Measurements from ENCODE around the gene AKAP8L. TPM values are rescaled to one million over a fixed set of nuclear protein-coding genes. Genes with fewer than 3 reads are reported as not detected.

AKAP8L gene
- total RNA-seq, 2 donors from 2014 or later, result 190 to 237 TPM

DNA sequence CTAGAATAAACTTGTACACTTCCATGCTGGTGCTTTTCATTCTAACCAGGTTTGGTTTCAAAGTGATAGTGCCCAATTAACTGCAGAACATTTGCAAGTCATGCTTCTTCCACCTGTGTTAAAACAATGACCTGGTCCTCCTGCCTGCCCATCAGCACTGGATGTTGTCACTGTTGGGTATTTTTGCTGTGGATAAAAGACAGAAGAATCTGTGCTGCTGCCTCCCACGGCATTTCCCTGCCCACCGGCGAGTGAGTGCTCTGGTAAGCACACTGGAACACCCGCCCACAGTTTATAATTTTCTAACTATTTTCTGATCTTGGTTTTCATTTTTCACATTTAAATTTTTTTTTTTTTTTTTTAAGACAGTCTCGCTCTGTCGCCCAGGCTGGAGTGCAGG, 36.9 kb downstream of the AKAP8L start:
- Mint-ChIP-seq H3K4me3 (no peak overlapping the region), H3K9me3 (no peaks in the 10 kb centered on the region), H3K27ac (peak overlapping the region; percentile 72), H3K36me3 (ENCODE audit: low read depth) (peaks cover 33% of the 10 kb centered on the region), H3K4me1 (peaks cover 24% of the 10 kb centered on the region), H3K27me3 (ENCODE audit: insufficient read depth) (no peaks in the 10 kb centered on the region)
- 88% methylated on average over 6 of the region's 6 CpGs; no CpG with 5 or more reads in 1 of the 2 experiments for WGBS, 2 experiments (ENCODE audit: insufficient coverage in 1 of 2, insufficient read length in 1 of 2)
- H3K27me3 ChIP-seq (ENCODE audit: control insufficient read depth, insufficient read depth, low read length, poor library complexity, severe bottlenecking), result no peaks in the 10 kb centered on the region
- TF ChIP-seq, protein P1, sequence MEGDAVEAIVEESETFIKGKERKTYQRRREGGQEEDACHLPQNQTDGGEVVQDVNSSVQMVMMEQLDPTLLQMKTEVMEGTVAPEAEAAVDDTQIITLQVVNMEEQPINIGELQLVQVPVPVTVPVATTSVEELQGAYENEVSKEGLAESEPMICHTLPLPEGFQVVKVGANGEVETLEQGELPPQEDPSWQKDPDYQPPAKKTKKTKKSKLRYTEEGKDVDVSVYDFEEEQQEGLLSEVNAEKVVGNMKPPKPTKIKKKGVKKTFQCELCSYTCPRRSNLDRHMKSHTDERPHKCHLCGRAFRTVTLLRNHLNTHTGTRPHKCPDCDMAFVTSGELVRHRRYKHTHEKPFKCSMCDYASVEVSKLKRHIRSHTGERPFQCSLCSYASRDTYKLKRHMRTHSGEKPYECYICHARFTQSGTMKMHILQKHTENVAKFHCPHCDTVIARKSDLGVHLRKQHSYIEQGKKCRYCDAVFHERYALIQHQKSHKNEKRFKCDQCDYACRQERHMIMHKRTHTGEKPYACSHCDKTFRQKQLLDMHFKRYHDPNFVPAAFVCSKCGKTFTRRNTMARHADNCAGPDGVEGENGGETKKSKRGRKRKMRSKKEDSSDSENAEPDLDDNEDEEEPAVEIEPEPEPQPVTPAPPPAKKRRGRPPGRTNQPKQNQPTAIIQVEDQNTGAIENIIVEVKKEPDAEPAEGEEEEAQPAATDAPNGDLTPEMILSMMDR (conservative IDR thresholded peaks at IDR 0.05), result no peak
- H3K4me3 ChIP-seq (ENCODE audit: low read length), result no peak overlapping the region
- H3K36me3 ChIP-seq (ENCODE audit: control insufficient read depth, insufficient read depth, low read length), result peaks cover 31% of the 10 kb centered on the region
- no peak overlapping the region for H3K27ac ChIP-seq (ENCODE audit: low read depth, low read length)
- H3K4me1 ChIP-seq (ENCODE audit: control insufficient read depth, insufficient read depth, low read length), result no peaks in the 10 kb centered on the region
- no peak for DNase-seq
- H3K9ac ChIP-seq (ENCODE audit: extremely low read depth, low read length, poor library complexity, severe bottlenecking), result no peak overlapping the region
- H3K9me3 ChIP-seq (ENCODE audit: control insufficient read depth, low read length), result no peaks in the 10 kb centered on the region

DNA sequence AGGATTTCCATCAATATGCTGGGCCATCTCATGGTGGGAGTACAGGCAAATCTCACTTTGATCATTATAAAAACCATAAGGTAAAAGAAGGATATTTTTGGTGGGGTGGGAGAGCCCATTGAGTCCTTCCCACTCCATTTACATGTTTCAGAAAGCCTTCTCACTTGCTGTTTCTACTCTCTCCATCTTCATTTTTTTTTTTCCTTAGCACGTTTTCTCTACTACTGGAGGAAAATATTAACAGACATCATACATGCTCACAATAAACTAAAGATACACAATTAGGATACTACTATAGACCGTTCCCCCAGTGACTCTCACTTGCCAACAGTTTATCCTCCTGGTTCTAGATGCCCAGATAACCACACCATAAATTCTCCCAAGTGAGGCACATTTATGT, 37.4 kb downstream of the AKAP8L start:
- Mint-ChIP-seq H3K27me3 (ENCODE audit: insufficient read depth) (no peaks in the 10 kb centered on the region), H3K27ac (peak overlapping the region; percentile 72), H3K4me3 (no peak overlapping the region), H3K4me1 (peaks cover 27% of the 10 kb centered on the region), H3K9me3 (no peaks in the 10 kb centered on the region), H3K36me3 (ENCODE audit: low read depth) (peaks cover 31% of the 10 kb centered on the region)
- H3K4me1 ChIP-seq (ENCODE audit: control insufficient read depth, insufficient read depth, low read length), result no peaks in the 10 kb centered on the region
- H3K27ac ChIP-seq (ENCODE audit: low read depth, low read length), result no peak overlapping the region
- no peak overlapping the region for H3K9ac ChIP-seq (ENCODE audit: extremely low read depth, low read length, poor library complexity, severe bottlenecking)
- TF ChIP-seq, protein P1 (conservative IDR thresholded peaks at IDR 0.05), result no peak
- H3K4me3 ChIP-seq (ENCODE audit: low read length), result peak overlapping the region; percentile 78
- 97 to 100% methylated on average over 2 of the region's 2 CpGs for WGBS, 2 experiments (ENCODE audit: insufficient coverage in 1 of 2, insufficient read length in 1 of 2)
- peaks cover 28% of the 10 kb centered on the region for H3K36me3 ChIP-seq (ENCODE audit: control insufficient read depth, insufficient read depth, low read length)
- no peak for DNase-seq
- H3K9me3 ChIP-seq (ENCODE audit: control insufficient read depth, low read length), result no peaks in the 10 kb centered on the region
- no peaks in the 10 kb centered on the region for H3K27me3 ChIP-seq (ENCODE audit: control insufficient read depth, insufficient read depth, low read length, poor library complexity, severe bottlenecking)

DNA sequence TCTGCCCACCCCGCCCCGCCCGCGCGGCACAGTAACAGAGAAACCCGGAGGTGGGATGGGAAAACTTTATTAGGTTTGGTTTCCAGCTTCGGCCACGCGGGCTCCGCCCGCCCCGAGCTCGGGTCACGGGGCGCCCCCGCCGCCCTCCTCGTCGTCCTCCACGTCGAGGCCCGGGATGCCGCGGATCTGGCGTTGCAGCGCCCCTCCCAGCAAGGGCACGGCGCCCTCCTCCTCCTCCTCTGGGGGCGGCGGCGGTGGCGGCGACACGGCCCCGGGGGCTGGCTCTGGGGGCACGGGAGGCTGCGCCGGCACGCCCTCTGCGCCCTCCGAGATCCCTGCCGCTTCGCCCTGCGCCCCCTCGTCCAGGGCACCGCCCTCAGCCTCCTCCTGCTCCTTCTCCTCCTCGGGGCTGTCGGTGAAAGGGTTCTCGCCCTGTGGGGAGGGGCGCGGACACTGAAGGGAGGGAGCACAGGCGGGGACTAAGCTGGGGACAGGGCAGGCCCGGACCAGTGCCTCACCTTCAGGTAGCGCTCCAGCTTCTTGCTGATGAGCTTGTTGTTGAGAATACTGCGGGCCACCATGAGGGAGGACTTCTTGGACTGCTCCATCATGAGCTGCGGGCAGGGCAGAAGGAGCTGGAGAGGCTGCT, 38.7 kb downstream of the AKAP8L start:
- Mint-ChIP-seq H3K9me3 (no peaks in the 10 kb centered on the region), H3K27me3 (ENCODE audit: insufficient read depth) (no peaks in the 10 kb centered on the region), H3K27ac (peak overlapping the region; percentile 93), H3K4me3 (peak overlapping the region; percentile 96), H3K36me3 (ENCODE audit: low read depth) (peaks cover 29% of the 10 kb centered on the region), H3K4me1 (peaks cover 27% of the 10 kb centered on the region)
- peak overlapping the region; percentile 83 for H3K27ac ChIP-seq (ENCODE audit: low read depth, low read length)
- H3K4me3 ChIP-seq (ENCODE audit: low read length), result peak overlapping the region; percentile 78
- TF ChIP-seq, protein P1 (conservative IDR thresholded peaks at IDR 0.05), result peak; percentile 26
- H3K9ac ChIP-seq (ENCODE audit: extremely low read depth, low read length, poor library complexity, severe bottlenecking), result peak overlapping the region; percentile 49
- no peaks in the 10 kb centered on the region for H3K27me3 ChIP-seq (ENCODE audit: control insufficient read depth, insufficient read depth, low read length, poor library complexity, severe bottlenecking)
- peaks cover 24% of the 10 kb centered on the region for H3K36me3 ChIP-seq (ENCODE audit: control insufficient read depth, insufficient read depth, low read length)
- no peaks in the 10 kb centered on the region for H3K9me3 ChIP-seq (ENCODE audit: control insufficient read depth, low read length)
- WGBS, 2 experiments (ENCODE audit: insufficient coverage in 1 of 2, insufficient read length in 1 of 2), result 1 to 10% methylated on average over 7 to 56 of the region's 56 CpGs
- peak; percentile 94 for DNase-seq
- H3K4me1 ChIP-seq (ENCODE audit: control insufficient read depth, insufficient read depth, low read length), result no peaks in the 10 kb centered on the region

Data from endodermal cell (in vitro differentiated cells).